SK-N-SH treated with all-trans-retinoic acid at 6 μM for 48 hours (cell line): ENCODE results near the gene SIX5.

Source experiments
- ARNTL ChIP-seq: fragments of 450-650 bp; formaldehyde crosslinking; IDR thresholded peaks from 2 replicates; pipeline ENCODE4 v1.5.0; 2020; ENCODE audit warnings: low read depth, mild to moderate bottlenecking, moderate library complexity, borderline replicate concordance
- CSRNP3 ChIP-seq: fragments of 250-450 bp; sonication (Bioruptor Pico); IDR thresholded peaks from 2 replicates; pipeline ENCODE4 v1.5.1; 2021; ENCODE audit warnings: mild to moderate bottlenecking, moderate library complexity
- GLIS3 ChIP-seq: fragments of 250-450 bp; sonication (Bioruptor Pico); IDR thresholded peaks from 2 replicates; pipeline ENCODE4 v1.5.0; 2020; ENCODE audit warnings: mild to moderate bottlenecking, moderate library complexity
- ZFP3 ChIP-seq: fragments of 250-450 bp; sonication (Bioruptor Pico); IDR thresholded peaks from 2 replicates; pipeline ENCODE4 v1.5.0; 2020; ENCODE audit warnings: mild to moderate bottlenecking, moderate library complexity
- ZFP30 ChIP-seq: fragments of 450-650 bp; formaldehyde crosslinking; IDR thresholded peaks from 2 replicates; pipeline ENCODE4 v1.5.0; 2022; ENCODE audit warnings: mild to moderate bottlenecking, moderate library complexity
- ZNF565 ChIP-seq: fragments of 450-650 bp; formaldehyde crosslinking; conservative IDR thresholded peaks from 2 replicates; pipeline ENCODE4 v1.5.0; 2020; ENCODE audit warnings: low read depth, mild to moderate bottlenecking, moderate library complexity
- TF ChIP-seq, protein P1 (sequence below): fragments of 250-450 bp; sonication (Bioruptor Pico); IDR thresholded peaks from 2 replicates; pipeline ENCODE4 v1.8.0; 2020; ENCODE audit warnings: mild to moderate bottlenecking, moderate library complexity, borderline replicate concordance

- TF ChIP-seq ZNF565 (no peak), GLIS3 (CRISPR knock-in tag) (no peak), ARNTL (CRISPR knock-in tag) (no peak), ZFP30 (CRISPR knock-in tag) (no peak), ZFP3 (CRISPR knock-in tag) (no peak), CSRNP3 (CRISPR knock-in tag) (no peak)
- TF ChIP-seq, protein P1, sequence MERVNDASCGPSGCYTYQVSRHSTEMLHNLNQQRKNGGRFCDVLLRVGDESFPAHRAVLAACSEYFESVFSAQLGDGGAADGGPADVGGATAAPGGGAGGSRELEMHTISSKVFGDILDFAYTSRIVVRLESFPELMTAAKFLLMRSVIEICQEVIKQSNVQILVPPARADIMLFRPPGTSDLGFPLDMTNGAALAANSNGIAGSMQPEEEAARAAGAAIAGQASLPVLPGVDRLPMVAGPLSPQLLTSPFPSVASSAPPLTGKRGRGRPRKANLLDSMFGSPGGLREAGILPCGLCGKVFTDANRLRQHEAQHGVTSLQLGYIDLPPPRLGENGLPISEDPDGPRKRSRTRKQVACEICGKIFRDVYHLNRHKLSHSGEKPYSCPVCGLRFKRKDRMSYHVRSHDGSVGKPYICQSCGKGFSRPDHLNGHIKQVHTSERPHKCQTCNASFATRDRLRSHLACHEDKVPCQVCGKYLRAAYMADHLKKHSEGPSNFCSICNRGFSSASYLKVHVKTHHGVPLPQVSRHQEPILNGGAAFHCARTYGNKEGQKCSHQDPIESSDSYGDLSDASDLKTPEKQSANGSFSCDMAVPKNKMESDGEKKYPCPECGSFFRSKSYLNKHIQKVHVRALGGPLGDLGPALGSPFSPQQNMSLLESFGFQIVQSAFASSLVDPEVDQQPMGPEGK (CRISPR knock-in tag), result no peak
These were observed 23.6 kb upstream of the SIX5 start, which contains the start of gene DMWD for GRCh38 chr19:45792470-45793177.
